Stimulated activated CD4-positive, alpha-beta T cell treated with anti-CD3 and anti-CD28 coated beads, Interleukin-15, amount 100 ng/mL, for 48 hours (primary cell): ENCODE measurements around the gene ZNF789.
"Not testable (repeated sequence)": the region's sequence is repeated elsewhere in the genome, so short reads cannot be mapped to it uniquely, and the experiment has no call there.

Experiments used
- DNase-seq, 2 donors: peaks; one replicate each; pipeline ENCODE4 v3.0.0-alpha.2; 2020; ENCODE audit warnings: low read depth in 2 of 2

ZNF789 gene

DNA sequence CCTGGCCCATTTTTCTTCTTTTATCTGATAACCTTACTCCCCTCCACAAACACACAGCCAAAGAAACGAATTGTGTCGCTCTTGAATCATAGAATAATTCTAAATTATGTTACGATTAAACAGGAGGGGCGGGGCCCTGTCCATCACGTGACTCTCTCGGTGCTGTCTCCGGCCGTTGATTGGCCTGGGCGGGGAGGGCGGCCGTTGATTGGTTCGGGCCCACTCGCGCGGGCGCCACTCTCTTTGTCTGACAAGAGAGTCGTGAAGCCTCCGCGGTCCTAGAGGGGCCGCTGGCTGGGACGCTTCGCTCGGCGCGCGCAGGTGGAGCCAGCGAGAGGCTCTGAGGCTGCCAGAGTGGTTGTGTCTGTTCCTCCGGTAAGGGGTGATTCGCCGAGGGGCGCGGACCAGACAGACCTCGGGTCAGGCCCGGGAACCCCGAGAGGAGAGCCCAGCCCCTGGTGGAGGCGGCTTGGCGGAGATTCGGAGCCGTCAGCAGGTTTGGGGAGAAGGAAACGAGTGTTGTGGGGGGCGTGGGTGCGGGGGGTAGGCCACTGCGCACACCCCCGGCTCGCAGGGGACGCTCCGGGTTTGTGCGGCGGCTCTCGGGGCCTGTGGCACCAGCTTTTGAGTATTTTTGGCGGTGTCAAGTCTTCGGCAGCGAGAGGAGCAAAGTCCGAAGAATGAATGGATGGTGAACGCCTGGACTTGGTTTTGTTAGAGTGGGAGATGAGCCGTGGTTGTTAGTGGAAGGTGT lies at the start of gene ZNF789:
ZNF789 (plus strand) TSS at position 330 of the 754 bp plus-strand sequence. CDS start 3,567 bp downstream, outside the sequence.
- peak; percentile 97 for DNase-seq

DNA sequence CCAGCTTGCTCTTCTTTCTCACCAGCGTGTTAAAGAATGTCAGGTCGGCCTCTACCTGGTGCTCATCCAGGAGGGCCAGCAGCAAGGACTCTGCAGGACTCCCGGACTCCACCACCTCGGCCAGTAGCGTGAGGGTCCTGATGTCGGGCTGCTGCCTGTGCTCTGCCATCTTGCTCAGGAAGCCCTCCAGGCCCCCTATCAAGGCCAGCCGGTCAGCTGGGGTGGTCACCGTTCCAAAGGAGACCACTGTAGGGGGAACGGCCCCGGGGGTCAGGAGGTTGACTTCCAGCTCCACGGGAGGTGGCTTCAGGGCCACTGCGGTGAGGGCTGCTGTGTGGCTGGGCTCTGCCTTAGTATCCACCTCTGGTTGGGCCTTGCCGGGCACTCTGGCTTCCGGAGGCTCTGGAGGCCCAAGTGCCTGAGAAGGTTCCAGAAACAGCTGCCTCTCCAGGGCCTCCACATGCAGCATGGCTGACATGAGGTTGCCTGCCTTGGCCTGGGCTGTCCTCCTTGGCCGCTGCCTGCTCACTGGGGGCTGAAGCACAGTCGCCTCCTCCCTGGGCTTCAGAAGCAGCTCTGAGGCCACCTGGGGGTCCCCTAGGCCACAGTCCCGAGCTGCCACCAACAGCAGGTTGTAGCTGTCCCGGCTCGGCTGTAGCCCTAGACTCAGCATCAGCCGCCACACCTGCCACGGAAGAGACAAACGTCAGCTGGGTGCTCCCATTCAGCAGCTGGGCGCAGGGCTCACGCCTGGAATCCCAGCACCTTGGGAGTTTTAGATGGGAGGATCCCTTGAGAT lies 47.6 kb upstream of the ZNF789 start:
- no peak for DNase-seq

DNA sequence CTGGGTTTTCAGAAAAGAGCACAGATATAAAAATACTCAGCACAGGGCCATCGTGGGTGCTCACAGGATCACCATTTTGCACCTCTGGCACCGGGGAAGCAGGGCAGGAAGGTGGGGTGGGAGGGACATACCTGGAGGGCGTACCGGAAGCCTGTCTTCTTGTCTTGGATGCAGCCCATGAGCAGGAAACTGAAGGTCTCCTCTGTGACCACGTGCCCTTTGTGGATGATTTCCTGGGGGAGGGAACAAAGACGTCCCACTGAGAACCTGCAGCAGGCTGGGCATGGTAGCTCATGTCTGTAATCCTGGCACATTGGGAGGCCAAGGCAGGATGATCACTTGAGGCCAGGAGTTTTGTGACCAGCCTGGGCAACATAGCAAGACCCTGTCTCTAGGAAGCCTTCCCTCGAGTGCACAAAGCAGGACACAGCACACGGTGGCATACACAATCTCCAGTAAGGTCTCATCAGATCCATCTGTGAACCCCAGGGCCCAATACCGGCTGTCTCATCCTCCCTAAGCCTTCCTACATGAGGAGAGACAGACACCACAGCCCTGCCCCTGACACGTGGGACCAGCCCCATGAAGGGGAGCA lies 43.6 kb upstream of the ZNF789 start:
- DNase-seq, result no peak

DNA sequence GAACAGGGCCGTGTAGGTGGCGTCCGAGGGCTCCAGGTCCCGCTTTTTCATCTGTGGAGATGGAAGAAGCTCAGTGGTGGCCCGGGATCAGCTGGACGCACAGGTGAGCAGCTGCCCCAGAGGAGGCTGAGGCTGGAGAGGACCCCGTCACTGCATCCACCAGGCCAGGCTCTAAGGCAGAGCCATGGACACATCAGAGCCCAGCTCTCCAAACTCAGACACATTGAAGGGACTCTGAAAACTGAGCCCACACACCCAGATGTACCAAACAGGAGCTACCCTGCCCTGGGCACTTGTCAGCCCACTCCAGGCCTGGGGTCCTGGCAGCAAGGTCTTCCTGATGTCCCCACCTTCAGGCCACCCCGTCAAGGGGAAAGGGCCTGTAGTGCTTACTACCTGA lies 42.9 kb upstream of the ZNF789 start:
- DNase-seq, result no peak

DNA sequence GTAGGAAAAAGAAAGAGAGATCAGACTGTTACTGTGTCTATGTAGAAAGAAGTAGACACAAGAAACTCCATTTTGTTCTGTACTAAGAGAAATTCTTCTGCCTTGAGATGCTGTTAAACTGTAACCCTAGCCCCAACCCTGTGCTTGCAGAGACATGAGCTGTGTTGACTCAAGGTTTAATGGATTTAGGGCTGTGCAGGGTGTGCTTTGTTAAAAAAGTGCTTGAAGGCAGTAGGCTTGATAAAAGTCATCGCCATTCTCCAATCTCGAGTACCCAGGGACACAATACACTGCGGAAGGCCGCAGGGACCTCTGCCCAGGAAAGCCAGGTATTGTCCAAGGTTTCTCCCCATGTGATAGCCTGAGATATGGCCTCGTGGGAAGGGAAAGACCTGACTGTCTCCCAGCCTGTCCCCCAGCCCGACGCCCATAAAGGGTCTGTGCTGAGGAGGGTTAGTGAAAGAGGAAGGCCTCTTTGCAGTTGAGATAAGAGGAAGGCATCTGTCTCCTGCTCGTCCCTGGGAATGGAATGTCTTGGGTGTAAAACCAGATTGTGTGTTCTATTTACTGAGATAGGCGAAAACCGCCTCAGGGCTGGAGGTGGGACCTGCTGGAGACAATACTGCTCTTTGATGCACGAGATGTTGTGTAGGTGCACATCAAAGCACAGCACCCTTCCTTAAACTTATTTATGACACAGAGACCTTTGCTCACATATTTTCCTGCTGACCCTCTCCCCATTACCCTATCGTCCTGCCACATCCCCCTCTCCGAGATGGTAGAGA lies 40.7 kb upstream of the ZNF789 start:
- not testable (repeated sequence) for DNase-seq

DNA sequence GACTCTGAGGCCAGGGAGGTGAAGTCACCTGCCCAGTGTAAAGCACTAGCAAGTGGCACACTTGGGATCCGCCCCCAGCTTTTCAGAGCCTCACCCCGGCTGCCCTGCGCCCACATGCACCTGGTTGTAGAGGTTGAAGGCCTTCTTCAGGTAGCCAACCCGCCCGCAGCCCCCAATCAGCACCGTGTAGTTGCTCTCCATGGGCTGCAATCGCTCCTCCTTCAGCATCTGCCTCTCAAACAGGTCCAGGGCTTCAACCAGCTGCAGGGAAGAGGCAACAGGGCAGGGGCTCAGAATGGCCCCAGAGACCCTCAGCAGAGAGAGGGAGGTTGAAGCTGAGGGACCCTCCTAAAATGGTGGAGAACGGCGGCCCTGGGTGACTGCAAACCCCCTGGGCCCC lies 39.5 kb upstream of the ZNF789 start:
- no peak for DNase-seq

DNA sequence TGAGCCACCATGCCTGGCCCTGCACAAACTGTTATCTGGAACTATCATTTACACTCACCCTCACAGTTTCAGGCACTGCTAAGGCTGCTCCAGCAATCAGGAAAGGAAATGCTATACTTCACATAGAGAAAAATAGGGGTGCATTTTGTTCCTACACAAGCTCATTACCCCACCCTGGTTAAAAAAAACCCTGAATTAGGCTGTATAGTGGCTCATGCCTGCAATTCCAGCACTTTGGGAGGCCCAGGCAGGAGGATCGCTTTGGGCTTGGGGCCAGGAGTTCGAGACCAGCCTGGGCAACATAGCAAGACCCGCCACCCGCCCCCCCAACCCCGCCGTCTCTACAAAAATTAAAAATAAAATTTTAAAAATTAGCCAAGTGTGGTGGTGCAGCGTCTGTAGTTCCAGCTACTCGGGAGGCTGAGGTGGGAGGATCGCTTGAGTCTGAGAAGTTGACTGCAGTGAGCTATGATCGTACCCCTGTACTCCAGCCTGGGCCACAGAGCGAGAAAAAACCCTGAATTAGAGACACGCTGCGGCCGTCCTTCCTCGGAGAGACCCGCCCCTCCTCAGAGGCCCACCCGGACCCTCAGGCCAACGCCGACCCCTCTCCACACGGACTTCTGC lies 34.6 kb upstream of the ZNF789 start:
- no peak for DNase-seq

DNA sequence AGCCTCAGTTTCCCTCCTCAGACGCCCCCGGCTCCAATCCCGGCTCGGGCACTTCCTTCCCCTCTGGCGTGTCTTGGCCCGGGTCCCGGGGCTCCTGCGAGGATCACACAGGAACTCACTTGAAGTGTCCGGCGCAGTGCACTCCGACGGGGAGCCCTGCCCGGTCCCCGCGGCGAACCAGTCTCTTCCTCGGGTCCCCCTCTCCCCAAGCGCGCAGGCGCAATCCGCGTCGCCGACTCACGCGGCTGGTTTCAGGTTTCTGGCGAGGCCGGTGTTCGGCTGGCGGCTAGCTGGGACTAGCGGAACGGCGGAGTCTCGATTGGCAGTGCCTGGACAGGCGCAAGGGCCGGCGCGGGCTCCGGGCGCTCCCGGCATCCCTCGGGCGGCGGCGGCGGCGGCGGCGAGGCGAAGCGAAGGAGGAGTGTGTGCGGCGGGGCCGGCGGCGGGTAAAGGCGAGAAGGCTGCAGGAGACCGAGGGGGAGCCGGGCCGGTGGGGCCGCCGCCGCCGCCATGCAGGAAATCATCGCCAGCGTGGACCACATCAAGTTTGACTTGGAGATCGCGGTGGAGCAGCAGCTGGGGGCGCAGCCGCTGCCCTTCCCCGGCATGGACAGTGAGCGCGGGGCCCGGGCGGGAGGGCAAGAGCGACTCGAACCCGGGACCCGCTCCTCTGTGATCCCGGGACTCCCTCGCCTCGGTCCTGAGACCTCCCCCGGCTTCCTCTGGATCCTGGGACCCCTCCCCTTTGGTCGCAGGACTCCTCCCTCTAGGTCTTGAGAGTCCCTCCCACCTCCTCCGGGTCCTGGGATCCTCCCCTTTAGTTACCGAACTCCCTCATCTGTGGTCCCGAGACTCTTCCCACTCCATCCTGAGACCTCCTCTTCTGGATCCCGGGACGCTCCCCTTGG lies 33.9 kb upstream of the ZNF789 start, which contains the start of the genes CPSF4 and PTCD1:
CPSF4 (plus strand) TSS at position 371 of the 908 bp plus-strand sequence; CDS start at position 511, 140 bp downstream.
PTCD1 (minus strand) TSS at position 226 of the 908 bp plus-strand sequence. CDS start 3,556 bp downstream, outside the sequence.
- peak; percentile 90 to 92 for DNase-seq

DNA sequence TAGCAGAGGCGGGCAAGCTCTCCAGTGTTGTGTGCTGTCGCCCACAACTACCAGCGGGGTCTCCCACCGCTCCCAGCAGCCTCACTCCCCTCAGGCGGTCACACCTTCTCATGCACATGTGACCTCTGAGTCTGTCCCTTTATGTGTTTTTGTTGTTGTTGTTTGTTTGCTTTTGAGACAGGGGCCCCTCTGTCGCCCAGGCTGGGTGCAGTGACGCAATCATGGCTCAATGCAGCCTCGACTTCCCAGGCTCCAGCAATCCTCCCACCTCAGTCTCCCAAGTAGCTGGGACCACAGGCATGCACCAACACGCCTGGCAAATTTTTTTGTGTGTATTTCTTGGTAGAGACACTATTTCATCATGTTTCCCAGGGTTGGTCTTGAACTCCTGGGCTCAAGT lies 32.5 kb upstream of the ZNF789 start:
- DNase-seq, result no peak

DNA sequence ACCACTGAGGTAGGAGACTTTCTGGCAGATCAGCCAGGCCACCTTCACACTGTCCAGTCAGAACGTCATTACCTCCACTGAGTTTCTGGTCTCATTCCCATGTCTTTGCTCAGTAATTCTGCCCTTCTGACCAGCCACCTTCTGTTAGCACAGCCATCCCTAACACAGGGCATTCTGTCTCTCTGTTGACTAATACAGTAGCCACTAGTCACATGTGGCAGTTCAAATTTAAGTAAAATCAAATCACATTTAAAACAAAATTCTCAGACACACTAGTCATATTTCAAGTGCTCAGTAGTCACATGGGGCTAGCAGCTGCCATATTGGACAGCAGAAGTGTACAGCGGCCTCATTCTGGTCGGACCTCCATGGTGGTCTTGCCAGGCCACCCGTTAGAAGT lies 26.6 kb upstream of the ZNF789 start:
- DNase-seq, result no peak

DNA sequence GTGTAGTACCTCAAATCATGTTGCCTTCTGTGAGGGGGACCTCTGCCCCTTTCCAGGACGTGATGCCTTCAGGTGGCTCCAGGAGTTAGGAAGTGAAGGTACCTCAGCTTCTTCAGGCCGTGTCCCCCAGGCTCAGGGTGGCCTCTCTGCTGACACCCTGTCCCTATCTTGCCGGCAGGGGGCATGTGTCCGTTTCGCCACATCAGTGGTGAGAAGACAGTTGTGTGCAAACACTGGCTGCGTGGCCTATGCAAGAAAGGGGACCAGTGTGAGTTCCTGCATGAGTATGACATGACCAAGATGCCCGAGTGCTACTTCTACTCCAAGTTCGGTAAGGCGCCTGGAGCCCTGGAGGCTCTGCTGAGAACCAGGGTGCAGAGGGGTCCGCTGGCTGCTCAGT lies 24.7 kb upstream of the ZNF789 start:
- no peak for DNase-seq

DNA sequence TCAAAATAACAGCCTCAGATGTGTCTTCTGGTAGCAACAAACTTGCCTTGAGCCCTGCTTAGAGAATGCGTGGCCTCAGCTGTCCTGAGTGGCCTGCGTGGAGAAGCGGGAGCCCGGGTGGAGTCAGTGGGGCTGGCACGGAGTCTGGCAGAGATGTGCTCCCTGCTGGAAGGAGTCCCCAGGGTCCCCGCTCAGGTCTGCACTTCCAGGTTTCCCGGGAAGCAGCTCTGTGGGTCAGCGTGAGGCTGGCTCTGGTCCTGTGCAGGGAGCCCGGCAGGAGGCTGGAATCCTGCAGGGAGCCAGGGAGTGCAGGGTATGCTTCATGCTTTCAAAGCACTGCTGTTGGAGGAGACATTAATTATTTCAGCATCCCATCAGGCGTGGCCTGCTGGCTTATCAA lies 23.8 kb upstream of the ZNF789 start:
- DNase-seq, result no peak

DNA sequence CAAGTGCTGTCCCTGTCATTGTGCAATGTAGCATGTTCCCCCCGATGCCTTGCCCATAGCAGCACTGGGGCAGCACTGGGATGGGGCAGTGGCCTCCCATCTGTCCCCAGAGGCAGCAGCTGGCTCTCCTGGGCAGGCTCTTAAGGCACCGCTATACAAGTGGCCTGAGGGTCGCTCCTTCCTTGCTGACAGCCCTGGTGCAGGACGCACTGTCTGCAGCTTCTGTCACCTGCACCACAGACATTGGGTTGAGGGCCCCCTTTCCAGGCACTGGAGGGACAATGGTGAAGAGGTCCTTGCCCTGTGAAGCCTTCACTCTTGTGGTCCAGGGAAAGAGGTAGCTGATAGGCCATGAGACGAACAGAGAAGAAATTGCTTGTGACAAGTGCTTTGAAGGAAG lies 23.4 kb upstream of the ZNF789 start:
- no peak for DNase-seq

DNA sequence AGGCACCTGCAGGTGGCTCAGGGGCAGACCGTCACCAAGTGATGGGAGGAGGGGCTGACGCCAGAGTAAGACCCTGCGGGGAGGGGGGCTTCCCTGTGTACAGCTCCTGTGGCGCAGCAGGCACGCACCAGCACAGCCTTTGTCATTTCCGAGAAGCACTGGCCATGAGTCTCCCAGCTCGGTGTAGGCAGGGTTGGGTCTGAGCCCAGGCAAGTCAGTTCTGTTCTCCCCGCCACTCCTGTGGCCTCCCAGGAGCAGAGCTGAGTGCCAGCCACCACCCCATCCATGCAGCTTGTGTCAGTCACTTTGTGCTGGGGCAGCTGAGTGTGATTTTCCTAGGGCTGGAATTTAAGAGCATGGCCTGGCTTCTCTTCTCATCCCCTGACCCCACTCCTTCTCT lies 20.8 kb upstream of the ZNF789 start:
- DNase-seq, result no peak

DNA sequence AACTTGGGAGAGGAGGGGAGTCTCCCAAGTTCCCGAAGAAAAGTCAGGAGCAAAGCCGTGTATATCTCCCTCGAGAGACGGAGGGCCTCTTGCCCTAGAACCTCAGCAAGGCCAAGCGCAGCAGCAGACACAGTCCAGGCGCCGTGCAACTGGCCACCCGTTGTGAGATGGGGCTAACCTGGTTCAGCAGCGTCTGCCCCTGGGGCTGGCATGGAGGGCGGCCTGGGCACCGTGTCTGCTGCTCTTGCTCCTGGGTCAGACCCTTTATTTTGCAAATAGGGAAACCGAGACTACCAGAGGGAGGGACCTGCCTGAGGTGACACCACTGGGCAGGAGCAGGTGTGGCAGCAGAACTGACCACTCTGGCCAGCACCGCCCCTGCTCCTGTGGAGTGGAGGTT lies 20.1 kb upstream of the ZNF789 start:
- DNase-seq, result no peak

DNA sequence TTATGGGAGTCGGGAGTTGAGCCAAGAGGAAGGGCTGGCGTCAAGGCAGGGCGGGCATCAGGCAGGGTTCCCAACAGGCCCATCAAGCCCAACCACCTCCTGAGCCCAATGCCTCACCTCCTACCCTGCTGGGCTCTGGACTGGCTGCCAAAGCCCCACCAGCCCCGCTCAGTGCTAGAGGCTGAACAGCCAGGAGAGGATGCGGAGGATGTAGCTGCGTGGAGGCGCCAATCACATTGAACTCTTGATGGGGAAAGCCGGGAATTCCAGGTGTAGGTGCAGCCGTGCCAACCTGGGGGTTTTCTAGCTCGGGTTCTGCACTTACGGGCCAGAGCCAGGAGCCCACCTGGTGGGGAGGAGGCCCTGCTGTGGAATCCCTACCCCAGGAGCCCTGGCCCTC lies 19.6 kb upstream of the ZNF789 start:
- no peak for DNase-seq

DNA sequence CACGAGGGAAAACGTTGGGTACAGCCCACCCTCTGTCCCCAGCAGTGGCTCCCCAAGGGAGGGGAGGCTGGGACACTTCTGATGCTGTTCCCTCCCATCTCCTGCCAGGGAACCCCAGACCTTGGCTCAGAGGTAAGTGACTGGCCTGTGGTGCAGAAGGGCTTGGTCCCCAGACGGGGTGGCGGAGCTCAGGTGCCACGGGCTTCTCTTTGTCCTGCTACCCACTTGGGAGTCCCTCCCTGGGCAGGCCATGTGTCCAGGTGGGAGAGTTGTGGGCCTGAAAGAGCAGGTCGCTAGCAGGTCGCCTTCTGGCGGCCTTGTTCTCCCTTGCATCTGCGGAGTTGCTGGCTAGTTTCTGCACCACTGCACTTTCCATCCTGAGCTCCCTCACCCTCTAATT lies 16.8 kb upstream of the ZNF789 start:
- DNase-seq, result no peak

DNA sequence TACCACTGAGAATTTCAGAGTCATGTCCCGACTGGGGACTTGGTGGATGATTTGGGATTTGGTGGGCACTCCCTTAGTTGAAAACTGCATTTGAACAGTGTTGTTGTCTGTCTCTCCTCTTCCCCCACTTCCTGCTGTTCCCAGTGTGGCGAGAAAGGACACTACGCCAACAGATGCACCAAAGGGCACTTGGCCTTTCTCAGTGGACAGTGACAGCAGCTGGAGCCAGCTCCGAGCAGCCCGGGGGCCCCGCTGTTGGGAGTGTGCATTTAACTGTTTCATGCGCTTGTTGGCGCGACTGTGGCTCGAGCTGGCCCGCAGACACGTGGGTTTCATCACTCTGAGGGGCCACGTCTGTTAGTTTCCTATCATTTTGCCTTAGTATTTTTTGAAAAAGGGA lies 16.4 kb upstream of the ZNF789 start:
- no peak for DNase-seq

DNA sequence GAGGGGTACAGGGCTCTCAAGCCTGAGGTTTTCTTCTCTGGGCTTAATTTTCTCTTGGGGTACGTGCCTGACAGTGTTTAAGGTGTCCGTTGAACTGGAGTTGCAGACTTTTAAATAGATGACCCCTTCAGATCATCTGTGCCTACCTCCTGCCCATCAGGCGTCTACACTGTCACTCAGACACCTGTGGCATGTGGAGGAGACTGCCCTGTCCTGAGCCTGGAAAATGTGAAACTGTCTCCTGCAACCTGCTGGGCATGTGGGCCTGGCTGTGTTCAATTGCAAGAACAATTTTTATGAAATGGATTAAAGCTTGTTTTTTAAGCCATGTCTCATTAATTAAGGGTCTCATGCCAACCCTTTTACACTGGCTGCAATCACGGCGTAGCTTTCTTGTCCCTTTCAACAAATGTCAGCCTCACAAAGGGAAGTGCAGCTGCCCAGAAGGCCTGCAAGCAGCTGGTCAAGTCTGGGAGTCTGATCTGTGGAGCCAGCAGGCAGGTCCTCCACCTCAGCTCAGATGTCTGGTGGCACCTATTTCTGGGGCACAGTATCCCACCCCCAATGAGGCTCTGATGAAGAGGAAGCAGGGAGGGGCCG lies 15.5 kb upstream of the ZNF789 start:
- no peak for DNase-seq
